HG03460 (cell line): Measurements from ENCODE around the gene TIAL1.
"Not testable (repeated sequence)": the region's sequence is repeated elsewhere in the genome, so short reads cannot be mapped to it uniquely, and the experiment has no call there.

Experiments used
- ATAC-seq: cut with Tn5 transposase; IDR thresholded peaks from one replicate; pipeline ENCODE4 v1.9.1; 2021; ENCODE audit not compliant: unreplicated experiment

TIAL1 gene

GRCh38 chr10:119532251-119532650 lies 64.5 kb downstream of the TIAL1 start:
- ATAC-seq: not testable (repeated sequence)

GRCh38 chr10:119531067-119531466 lies 65.7 kb downstream of the TIAL1 start:
- no peak for ATAC-seq

GRCh38 chr10:119528663-119529237 lies 68.0 kb downstream of the TIAL1 start:
- not testable (repeated sequence) for ATAC-seq

- ATAC-seq: no peak
Measured at GRCh38 chr10:119526621-119527592, 69.9 kb downstream of the TIAL1 start.

- no peak for ATAC-seq
Measured at GRCh38 chr10:119526149-119526548, 70.6 kb downstream of the TIAL1 start.

GRCh38 chr10:119525116-119525515 lies 71.6 kb downstream of the TIAL1 start:
- ATAC-seq: no peak

GRCh38 chr10:119524720-119525070 lies 72.1 kb downstream of the TIAL1 start:
- no peak for ATAC-seq

- ATAC-seq: no peak
Measured at GRCh38 chr10:119523895-119524719, 72.7 kb downstream of the TIAL1 start.
